Endothelial cell of umbilical vein (primary cell): ENCODE results near the gene FCRL2. TPM values are rescaled to one million over a fixed set of nuclear protein-coding genes. Genes with fewer than 3 reads are reported as not detected.

ENCODE experiments used
- BruUV-seq: library from RNA; stranded (reverse); fragments of 400-500 nt; replicated peaks from 2 replicates; lab custom pipeline; 2021; lab: Mats Ljungman, UMichigan
- CTCF ChIA-PET: fragments of 300-600, 350-600 bp; sonication (Branson Sonifier 250); formaldehyde crosslinking; loops from one replicate; lab custom pipeline; 2021; ENCODE audit warnings: antibody characterized with exemption, inconsistent platforms; lab: Charles Lee
- POLR2A ChIA-PET: fragments of 300-600, 350-600 bp; sonication (Branson Sonifier 250); formaldehyde crosslinking; loops from one replicate; lab custom pipeline; 2021; ENCODE audit warnings: antibody characterized with exemption, inconsistent platforms; lab: Charles Lee
- DNase-seq: peaks from one replicate; pipeline ENCODE4 v3.0.0-alpha.2; 2011; ENCODE audit warnings: low read depth, low spot score
- FAIRE-seq: peaks from 2 replicates; lab custom pipeline; 2011; peaks lifted over from hg19 to GRCh38; lab: Jason Lieb, UNC
- H2AFZ ChIP-seq: 2 replicates; pipeline ENCODE4 v1.6.0; 2012; ENCODE audit warnings: low read depth, low read length, control low read depth, inconsistent platforms
- H3K27ac ChIP-seq: 2 replicates; pipeline ENCODE4 v1.5.1; 2011; ENCODE audit warnings: low read depth, mild to moderate bottlenecking, control low read depth, low read length, moderate library complexity; ENCODE audit not compliant: insufficient read depth
- H3K27me3 ChIP-seq, 2 experiments: 2 replicates each; pipeline versions ENCODE4 v1.6.0 to v1.6.1; 2011; ENCODE audit warnings: low read length in 2 of 2, mixed read lengths in 1 of 2; ENCODE audit not compliant: control insufficient read depth in 2 of 2, insufficient read depth in 2 of 2
- H3K36me3 ChIP-seq, 2 experiments: 2 replicates in 1 of 2; 3 replicates in 1 of 2; pipeline ENCODE4 v1.5.1; 2011; ENCODE audit warnings: low read length in 2 of 2, mild to moderate bottlenecking in 1 of 2, moderate library complexity in 1 of 2; ENCODE audit not compliant: control insufficient read depth in 2 of 2, insufficient read depth in 2 of 2; ENCODE audit errors: extremely low read depth in 1 of 2
- H3K4me1 ChIP-seq: 3 replicates; pipeline ENCODE4 v1.5.1; 2011; ENCODE audit warnings: mild to moderate bottlenecking, low read length; ENCODE audit not compliant: control insufficient read depth, insufficient read depth; ENCODE audit errors: extremely low read depth
- H3K4me2 ChIP-seq: 2 replicates; pipeline ENCODE4 v1.6.1; 2011; ENCODE audit warnings: low read length, control low read depth, mixed read lengths; ENCODE audit not compliant: insufficient read depth
- H3K4me3 ChIP-seq, 3 experiments: fragments of 200-600 bp in 1 of 3; sonication (generic), shearing (Covaris generic) in 1 of 3; replicated peaks in 1 of 3; 2 replicates each; pipeline ENCODE4 v1.5.1; 2011 to 2016; ENCODE audit warnings: control low read depth in 3 of 3, low read length in 3 of 3, mild to moderate bottlenecking in 2 of 3, inconsistent platforms in 1 of 3, low read depth in 1 of 3, moderate library complexity in 1 of 3; ENCODE audit not compliant: insufficient read depth in 1 of 3
- H3K79me2 ChIP-seq: 2 replicates; pipeline ENCODE4 v1.6.0; 2012; ENCODE audit warnings: low read length, inconsistent platforms; ENCODE audit not compliant: control insufficient read depth, insufficient read depth
- H3K9ac ChIP-seq: replicated peaks from 2 replicates; pipeline ENCODE3; 2011; ENCODE audit warnings: low read length, control low read depth; ENCODE audit not compliant: insufficient read depth; ENCODE audit errors: extremely low read depth
- H3K9me1 ChIP-seq: replicated peaks from 3 replicates; pipeline ENCODE4 v1.6.0; 2011; ENCODE audit warnings: mild to moderate bottlenecking, low read length; ENCODE audit not compliant: control insufficient read depth, insufficient read depth; ENCODE audit errors: extremely low read depth
- H3K9me3 ChIP-seq: replicated peaks from 2 replicates; pipeline ENCODE4 v1.5.1; 2012; ENCODE audit warnings: low read length, inconsistent platforms; ENCODE audit not compliant: control insufficient read depth, insufficient read depth
- H4K20me1 ChIP-seq: replicated peaks from 2 replicates; pipeline ENCODE3; 2011; ENCODE audit warnings: mild to moderate bottlenecking, low read length; ENCODE audit not compliant: control insufficient read depth, insufficient read depth; ENCODE audit errors: extremely low read depth
- CTCF ChIP-seq, 2 donors: IDR thresholded peaks; 1 replicate in 1 of 2; 2 replicates in 1 of 2; pipeline ENCODE4 v1.5.1; 2011; ENCODE audit warnings: low read length in 2 of 2, mild to moderate bottlenecking in 2 of 2, moderate library complexity in 2 of 2, control low read depth in 1 of 2, inconsistent platforms in 1 of 2, low read depth in 1 of 2; ENCODE audit not compliant: insufficient read depth in 1 of 2; ENCODE audit errors: extremely low read depth in 1 of 2
- EZH2 ChIP-seq: IDR thresholded peaks from 2 replicates; pipeline ENCODE4 v1.6.1; 2012; ENCODE audit warnings: borderline replicate concordance, low read depth, mild to moderate bottlenecking, moderate library complexity, low read length, inconsistent platforms; ENCODE audit not compliant: severe bottlenecking
- FOS ChIP-seq: IDR thresholded peaks from 2 replicates; pipeline ENCODE4 v1.6.1; 2011; ENCODE audit warnings: mild to moderate bottlenecking, low read length, moderate library complexity, borderline replicate concordance; ENCODE audit not compliant: insufficient read depth
- GATA2 ChIP-seq: IDR thresholded peaks from 2 replicates; pipeline ENCODE4 v1.7.0; 2011; ENCODE audit warnings: low read depth, mild to moderate bottlenecking, moderate library complexity, mixed read lengths, low read length; ENCODE audit not compliant: insufficient read length, insufficient read depth
- JUN ChIP-seq: IDR thresholded peaks from 2 replicates; pipeline ENCODE4 v1.6.1; 2011; ENCODE audit warnings: borderline replicate concordance, low read depth; ENCODE audit not compliant: insufficient read length, insufficient read depth
- MAX ChIP-seq: IDR thresholded peaks from 2 replicates; pipeline ENCODE4 v1.6.1; 2011; ENCODE audit not compliant: insufficient read depth, insufficient read length
- MYC ChIP-seq: IDR thresholded peaks from one replicate; pipeline ENCODE4 v1.6.1; 2011; ENCODE audit warnings: mild to moderate bottlenecking, low read depth, low read length
- POLR2A ChIP-seq: IDR thresholded peaks from 2 replicates; pipeline ENCODE4 v1.6.1; 2012; ENCODE audit warnings: low read depth, mild to moderate bottlenecking, control low read depth, low read length
- POLR2AphosphoS5 ChIP-seq: IDR thresholded peaks from 2 replicates; pipeline ENCODE4 v1.6.1; 2012; ENCODE audit warnings: low read depth, mild to moderate bottlenecking, control low read depth, low read length, moderate library complexity; ENCODE audit not compliant: insufficient read depth
- dilution Hi-C: fragments of 300-500 bp; cut with MboI; formaldehyde crosslinking; loops from one replicate; pipeline ENCODE4 v1.15.0; 2019; ENCODE audit warnings: low sequenced_read_pairs; ENCODE audit not compliant: extremely low pct_ligation_motif_present
- intact Hi-C: fragments of 100-400 bp; cut with micrococcal nuclease; formaldehyde crosslinking; loops from one replicate; pipeline ENCODE4 v1.10.0; 2022
- polyA plus RNA-seq, 4 experiments: library from polyadenylated mRNA; depleted of rRNA in 3 of 4; stranded (reverse) in 3 of 4; unstranded in 1 of 4; fragments of >200 nt; gene quantifications; 2 replicates each; pipeline versions ENCODE4 v1.2.1 to v1.2.3, GENCODE V29; 2011 to 2012; ENCODE audit warnings: missing spikeins in 1 of 4
- total RNA-seq: library from RNA; stranded (reverse); gene quantifications from 2 replicates; pipeline ENCODE4 v1.2.3, GENCODE V29; 2021

FCRL2 gene
- total and polyA plus RNA-seq, 2 donors (not counting 3 experiments of a cell fraction or from before 2014, with no cell fraction given), result not detected

- TF ChIP-seq POLR2A, result no peak
- no peak for TF ChIP-seq EZH2
- TF ChIP-seq FOS, result no peak
- TF ChIP-seq JUN, result no peak
- no peak for TF ChIP-seq POLR2AphosphoS5
- no peak for TF ChIP-seq MAX
- no peak for TF ChIP-seq MYC
- TF ChIP-seq GATA2, result no peak
- TF ChIP-seq CTCF (IDR thresholded peaks at IDR 0.05; ENCODE audit: extremely low read depth in 1 of 2, insufficient read depth in 1 of 2, low read depth in 1 of 2, low read length in 2 of 2), result no peak
- ChIA-PET CTCF (no interaction called here), POLR2A (no interaction called here)
- Histone ChIP-seq H3K27ac (no peak overlapping the region), H3K27me3 (no peaks in the 10 kb centered on the region), H3K9me1 (no peaks in the 10 kb centered on the region), H3K79me2 (no peaks in the 10 kb centered on the region), H3K9ac (no peak overlapping the region), H2AFZ (no peak overlapping the region), H3K4me3 (no peak overlapping the region), H3K4me2 (no peak overlapping the region), H4K20me1 (no peaks in the 10 kb centered on the region), H3K36me3 (no peaks in the 10 kb centered on the region), H3K4me1 (no peaks in the 10 kb centered on the region), H3K9me3 (no peaks in the 10 kb centered on the region)
- no TSS peak for BruUV-seq
- intact Hi-C loops (no loop called here), dilution Hi-C loops (no loop called here)
- DNase-seq (no peak), FAIRE-seq (no peak)
Measured at GRCh38 chr1:157813269-157813668, 36.3 kb upstream of the FCRL2 start.
